Measurements from ENCODE around the gene GNG8.

The GNG8 gene

GRCh38 chr19:46601318-46602224, 34.4 kb downstream of the GNG8 start, which contains the start of gene CALM3:
TSS of gene CALM3 (plus strand) at chr19:46601330. CDS start at chr19:46601435, 105 bp downstream.
- peak in 1 of 2 donors; percentile 49 for DNase-seq

- DNase-seq: peak; percentile 91 to 96
Measured at GRCh38 chr19:46600384-46601317, 35.4 kb downstream of the GNG8 start.

GRCh38 chr19:46599716-46600373, 36.2 kb downstream of the GNG8 start:
- DNase-seq: no peak

GRCh38 chr19:46598372-46598917, 37.6 kb downstream of the GNG8 start:
- no peak for DNase-seq

- no peak for DNase-seq
Measured at GRCh38 chr19:46596008-46596407, 40.0 kb downstream of the GNG8 start.

GRCh38 chr19:46591870-46592269, 44.1 kb downstream of the GNG8 start:
- DNase-seq: no peak

- no peak for DNase-seq
Measured at GRCh38 chr19:46591254-46591653, 44.7 kb downstream of the GNG8 start.

- no peak for DNase-seq
Measured at GRCh38 chr19:46587861-46588260, 48.1 kb downstream of the GNG8 start.

- no peak for DNase-seq
Measured at GRCh38 chr19:46586294-46586693, 49.7 kb downstream of the GNG8 start.

GRCh38 chr19:46585539-46585938, 50.5 kb downstream of the GNG8 start:
- no peak for DNase-seq

Data from bone marrow (tissue), 2 donors.